Neural cell (in vitro differentiated cells): Measurements from ENCODE around the gene CHL1. TPM values are rescaled to one million over a fixed set of nuclear protein-coding genes. Genes with fewer than 3 reads are reported as not detected.

ENCODE experiments used
- H2AFZ ChIP-seq: fragments of 200-600, 300-800 bp; sonication (generic), shearing (Covaris generic); 2 replicates; pipeline ENCODE4 v1.6.0; 2014; ENCODE audit warnings: low read depth, mild to moderate bottlenecking, antibody characterized with exemption, low read length, moderate library complexity
- H3F3A ChIP-seq: fragments of 200-600 bp; shearing (Covaris generic); 2 replicates; pipeline ENCODE4 v1.6.1; 2016; ENCODE audit warnings: mild to moderate bottlenecking, moderate library complexity, mixed read lengths, antibody characterized with exemption, low read length; ENCODE audit not compliant: insufficient read depth, poor library complexity, severe bottlenecking
- H3K27ac ChIP-seq: fragments of 200-600, 300-800 bp; sonication (generic), shearing (Covaris generic); 2 replicates; pipeline ENCODE4 v1.5.1; 2014; ENCODE audit warnings: mild to moderate bottlenecking, low read length, moderate library complexity
- H3K27me3 ChIP-seq: fragments of 300-800, 200-600 bp; sonication (generic), shearing (Covaris generic); 2 replicates; pipeline ENCODE4 v1.6.0; 2014; ENCODE audit warnings: mild to moderate bottlenecking, low read depth, low read length, moderate library complexity; ENCODE audit not compliant: insufficient read depth
- H3K36me3 ChIP-seq: fragments of 300-800, 200-600 bp; sonication (generic), shearing (Covaris generic); 2 replicates; pipeline ENCODE4 v1.5.1; 2014; ENCODE audit warnings: mild to moderate bottlenecking, antibody characterized with exemption, low read length, moderate library complexity; ENCODE audit not compliant: insufficient read depth
- H3K4me2 ChIP-seq: fragments of 300-800, 200-600 bp; sonication (generic), shearing (Covaris generic); 2 replicates; pipeline ENCODE4 v1.6.0; 2014; ENCODE audit warnings: mild to moderate bottlenecking, low read length
- H3K4me3 ChIP-seq: fragments of 300-800, 200-600 bp; sonication (generic), shearing (Covaris generic); 2 replicates; pipeline ENCODE4 v1.5.1; 2014; ENCODE audit warnings: mild to moderate bottlenecking, low read length, moderate library complexity
- H3K79me2 ChIP-seq: fragments of 200-600 bp; shearing (Covaris generic); replicated peaks from 2 replicates; pipeline ENCODE4 v1.6.0; 2014; ENCODE audit warnings: mild to moderate bottlenecking, low read length, moderate library complexity; ENCODE audit not compliant: insufficient read depth
- H3K9ac ChIP-seq: fragments of 300-800, 200-600 bp; sonication (generic), shearing (Covaris generic); 2 replicates; pipeline ENCODE4 v1.6.1; 2016; ENCODE audit warnings: mild to moderate bottlenecking, low read length, mixed read lengths
- H3K9me2 ChIP-seq: fragments of 200-600 bp; shearing (Covaris generic); 2 replicates; pipeline ENCODE4 v1.6.1; 2016; ENCODE audit warnings: mild to moderate bottlenecking, low read length, mixed read lengths; ENCODE audit not compliant: insufficient read depth
- H3K9me3 ChIP-seq: fragments of 200-600, 300-800 bp; sonication (generic), shearing (Covaris generic); 2 replicates; pipeline ENCODE4 v1.6.1; 2016; ENCODE audit warnings: mild to moderate bottlenecking, mixed run types, low read length, moderate library complexity, mixed read lengths
- H4K20me1 ChIP-seq: fragments of 200-600 bp; shearing (Covaris generic); 2 replicates; pipeline ENCODE4 v1.6.1; 2016; ENCODE audit warnings: mild to moderate bottlenecking, mixed run types; ENCODE audit not compliant: insufficient read depth
- EP300 ChIP-seq: fragments of 450-650 bp; conservative IDR thresholded peaks from 2 replicates; pipeline ENCODE4 v1.6.1; 2014; ENCODE audit warnings: antibody characterized with exemption, mild to moderate bottlenecking, moderate library complexity; ENCODE audit not compliant: poor library complexity, severe bottlenecking
- EZH2 ChIP-seq: fragments of 200-600, 300-800 bp; shearing (Covaris generic), sonication (generic); IDR thresholded peaks from 2 replicates; pipeline ENCODE4 v1.6.1; 2014; ENCODE audit warnings: antibody characterized with exemption, low read length, borderline replicate concordance, mild to moderate bottlenecking; ENCODE audit not compliant: insufficient read depth, poor library complexity, severe bottlenecking
- MXI1 ChIP-seq: fragments of 450-650 bp; conservative IDR thresholded peaks from 2 replicates; pipeline ENCODE4 v1.6.1; 2014; ENCODE audit warnings: antibody characterized with exemption, mild to moderate bottlenecking; ENCODE audit not compliant: poor library complexity, severe bottlenecking
- POLR2AphosphoS5 ChIP-seq: IDR thresholded peaks from 2 replicates; pipeline ENCODE4 v1.6.1; 2012
- RAD21 ChIP-seq: fragments of 450-650 bp; conservative IDR thresholded peaks from 2 replicates; pipeline ENCODE4 v1.6.1; 2014; ENCODE audit warnings: antibody characterized with exemption, mild to moderate bottlenecking, moderate library complexity
- SMC3 ChIP-seq: fragments of 450-650 bp; conservative IDR thresholded peaks from 2 replicates; pipeline ENCODE4 v1.6.1; 2014; ENCODE audit warnings: antibody characterized with exemption, mild to moderate bottlenecking, moderate library complexity; ENCODE audit not compliant: poor library complexity
- TAF1 ChIP-seq: IDR thresholded peaks from 2 replicates; pipeline ENCODE4 v1.6.1; 2012; ENCODE audit warnings: low read depth
- polyA plus RNA-seq: library from polyadenylated mRNA; depleted of rRNA; stranded (reverse); fragments of >200 nt; gene quantifications from 2 replicates; pipeline ENCODE4 v1.2.3, GENCODE V29; 2014
- TF ChIP-seq, protein P1 (sequence below): IDR thresholded peaks from 2 replicates; pipeline ENCODE4 v1.6.1; 2012; ENCODE audit warnings: borderline replicate concordance
- TF ChIP-seq, protein P2 (sequence below): fragments of 450-650 bp; IDR thresholded peaks from 2 replicates; pipeline ENCODE4 v1.5.1; 2014; ENCODE audit warnings: antibody characterized with exemption, mild to moderate bottlenecking, moderate library complexity; ENCODE audit not compliant: poor library complexity, severe bottlenecking

The CHL1 gene
- polyA plus RNA-seq, 1 donor from 2014 or later = 199 TPM

DNA sequence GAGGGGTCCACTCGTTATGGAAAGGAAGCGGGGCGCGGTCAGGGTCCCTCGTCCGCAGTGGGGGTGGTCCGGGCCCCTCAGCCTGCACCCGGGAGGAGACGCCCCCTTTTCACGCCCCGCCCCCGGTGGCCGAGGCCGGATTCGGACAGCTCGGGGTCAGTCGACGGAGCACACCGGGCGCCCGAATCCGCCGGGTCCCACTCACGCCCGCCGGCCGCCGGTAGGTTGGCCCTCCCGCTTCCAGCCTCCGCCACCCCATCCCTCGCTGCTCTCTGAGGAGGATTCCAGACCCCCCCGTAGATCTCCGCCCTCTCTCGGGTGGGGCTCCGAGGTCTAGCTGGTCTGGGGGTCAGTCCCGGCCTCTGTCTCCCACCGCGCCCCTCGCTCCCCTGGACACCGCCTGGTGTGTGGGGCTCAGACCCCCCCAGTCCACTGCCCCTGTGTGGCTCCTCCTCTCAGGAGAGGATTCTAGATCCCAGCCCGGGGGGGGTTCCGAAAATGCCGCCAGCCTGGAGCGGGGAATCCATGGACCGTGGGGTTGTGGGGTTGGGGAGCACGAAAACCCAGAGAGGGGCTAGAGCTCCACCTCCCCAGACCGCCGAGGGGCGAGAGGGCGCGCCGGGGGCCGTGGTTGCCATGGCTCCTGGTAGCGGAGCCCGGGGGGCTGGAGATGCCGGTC lies 725 bp downstream of the CHL1 start:
- H2AFZ ChIP-seq = peak overlapping the region; percentile 60
- no peaks in the 10 kb centered on the region for H3K27me3 ChIP-seq
- peak overlapping the region; percentile 37 for H3K4me2 ChIP-seq
- peak overlapping the region; percentile 88 for H3K9ac ChIP-seq
- H3K9me3 ChIP-seq = no peaks in the 10 kb centered on the region
- peaks cover 30% of the 10 kb centered on the region for H3K79me2 ChIP-seq
- H3F3A ChIP-seq = no peaks in the 10 kb centered on the region
- no peaks in the 10 kb centered on the region for H3K9me2 ChIP-seq
- H3K4me3 ChIP-seq = peak overlapping the region; percentile 81
- no peaks in the 10 kb centered on the region for H3K36me3 ChIP-seq
- TF ChIP-seq EP300 = no peak
- peak; percentile 7 for TF ChIP-seq POLR2AphosphoS5
- TF ChIP-seq, protein P1, sequence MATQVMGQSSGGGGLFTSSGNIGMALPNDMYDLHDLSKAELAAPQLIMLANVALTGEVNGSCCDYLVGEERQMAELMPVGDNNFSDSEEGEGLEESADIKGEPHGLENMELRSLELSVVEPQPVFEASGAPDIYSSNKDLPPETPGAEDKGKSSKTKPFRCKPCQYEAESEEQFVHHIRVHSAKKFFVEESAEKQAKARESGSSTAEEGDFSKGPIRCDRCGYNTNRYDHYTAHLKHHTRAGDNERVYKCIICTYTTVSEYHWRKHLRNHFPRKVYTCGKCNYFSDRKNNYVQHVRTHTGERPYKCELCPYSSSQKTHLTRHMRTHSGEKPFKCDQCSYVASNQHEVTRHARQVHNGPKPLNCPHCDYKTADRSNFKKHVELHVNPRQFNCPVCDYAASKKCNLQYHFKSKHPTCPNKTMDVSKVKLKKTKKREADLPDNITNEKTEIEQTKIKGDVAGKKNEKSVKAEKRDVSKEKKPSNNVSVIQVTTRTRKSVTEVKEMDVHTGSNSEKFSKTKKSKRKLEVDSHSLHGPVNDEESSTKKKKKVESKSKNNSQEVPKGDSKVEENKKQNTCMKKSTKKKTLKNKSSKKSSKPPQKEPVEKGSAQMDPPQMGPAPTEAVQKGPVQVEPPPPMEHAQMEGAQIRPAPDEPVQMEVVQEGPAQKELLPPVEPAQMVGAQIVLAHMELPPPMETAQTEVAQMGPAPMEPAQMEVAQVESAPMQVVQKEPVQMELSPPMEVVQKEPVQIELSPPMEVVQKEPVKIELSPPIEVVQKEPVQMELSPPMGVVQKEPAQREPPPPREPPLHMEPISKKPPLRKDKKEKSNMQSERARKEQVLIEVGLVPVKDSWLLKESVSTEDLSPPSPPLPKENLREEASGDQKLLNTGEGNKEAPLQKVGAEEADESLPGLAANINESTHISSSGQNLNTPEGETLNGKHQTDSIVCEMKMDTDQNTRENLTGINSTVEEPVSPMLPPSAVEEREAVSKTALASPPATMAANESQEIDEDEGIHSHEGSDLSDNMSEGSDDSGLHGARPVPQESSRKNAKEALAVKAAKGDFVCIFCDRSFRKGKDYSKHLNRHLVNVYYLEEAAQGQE = peak; percentile 20
- no peak for TF ChIP-seq RAD21
- TF ChIP-seq, protein P2, sequence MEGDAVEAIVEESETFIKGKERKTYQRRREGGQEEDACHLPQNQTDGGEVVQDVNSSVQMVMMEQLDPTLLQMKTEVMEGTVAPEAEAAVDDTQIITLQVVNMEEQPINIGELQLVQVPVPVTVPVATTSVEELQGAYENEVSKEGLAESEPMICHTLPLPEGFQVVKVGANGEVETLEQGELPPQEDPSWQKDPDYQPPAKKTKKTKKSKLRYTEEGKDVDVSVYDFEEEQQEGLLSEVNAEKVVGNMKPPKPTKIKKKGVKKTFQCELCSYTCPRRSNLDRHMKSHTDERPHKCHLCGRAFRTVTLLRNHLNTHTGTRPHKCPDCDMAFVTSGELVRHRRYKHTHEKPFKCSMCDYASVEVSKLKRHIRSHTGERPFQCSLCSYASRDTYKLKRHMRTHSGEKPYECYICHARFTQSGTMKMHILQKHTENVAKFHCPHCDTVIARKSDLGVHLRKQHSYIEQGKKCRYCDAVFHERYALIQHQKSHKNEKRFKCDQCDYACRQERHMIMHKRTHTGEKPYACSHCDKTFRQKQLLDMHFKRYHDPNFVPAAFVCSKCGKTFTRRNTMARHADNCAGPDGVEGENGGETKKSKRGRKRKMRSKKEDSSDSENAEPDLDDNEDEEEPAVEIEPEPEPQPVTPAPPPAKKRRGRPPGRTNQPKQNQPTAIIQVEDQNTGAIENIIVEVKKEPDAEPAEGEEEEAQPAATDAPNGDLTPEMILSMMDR = peak; percentile 30
- TF ChIP-seq TAF1 = no peak
- TF ChIP-seq SMC3 = peak; percentile 40
- H4K20me1 ChIP-seq = no peaks in the 10 kb centered on the region
- peak overlapping the region; percentile 74 for H3K27ac ChIP-seq

DNA sequence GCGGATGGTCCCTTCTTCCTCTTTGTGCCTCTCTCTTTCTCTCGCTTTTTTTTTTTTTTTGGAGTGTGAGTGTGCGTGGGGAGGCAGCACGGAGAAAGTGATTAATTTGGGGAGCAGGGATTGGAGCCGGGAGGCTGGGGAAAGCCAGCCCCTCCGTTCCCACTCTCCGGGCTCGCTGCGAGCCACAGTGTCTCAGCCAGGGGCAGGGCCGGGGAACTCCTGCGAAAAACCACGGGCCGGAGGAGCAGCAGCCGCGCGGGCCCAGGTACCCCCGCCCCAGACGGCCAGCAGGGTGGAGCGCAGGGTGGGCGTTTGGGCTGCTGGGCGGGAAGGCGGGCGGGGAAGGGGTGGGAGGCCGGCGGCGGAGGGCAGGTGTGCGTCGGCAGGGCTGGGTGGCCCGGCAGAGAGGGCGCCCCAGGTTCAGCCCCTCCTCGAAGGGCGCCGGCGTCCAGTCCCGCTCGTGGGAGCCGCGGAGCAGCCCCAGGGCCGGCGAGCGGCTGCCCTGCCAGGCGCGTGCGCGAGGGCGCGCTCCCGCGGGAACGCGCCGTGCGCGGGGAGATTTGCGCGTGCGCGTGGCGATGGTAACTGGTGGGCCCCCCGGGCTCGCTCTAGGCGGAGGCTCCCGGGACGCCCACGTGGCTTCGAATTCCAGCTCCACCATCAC lies 1.4 kb downstream of the CHL1 start:
- no peaks in the 10 kb centered on the region for H3K9me2 ChIP-seq
- peak overlapping the region; percentile 60 for H2AFZ ChIP-seq
- H3K9ac ChIP-seq = peak overlapping the region; percentile 88
- H3K79me2 ChIP-seq = peaks cover 36% of the 10 kb centered on the region
- TF ChIP-seq EZH2 = no peak
- TF ChIP-seq POLR2AphosphoS5 = peak; percentile 48
- peak; percentile 4 for TF ChIP-seq SMC3
- TF ChIP-seq TAF1 = peak; percentile 45
- peak; percentile 28 for TF ChIP-seq MXI1
- TF ChIP-seq, protein P1 = peak; percentile 15
- TF ChIP-seq, protein P2 = no peak
- no peak for TF ChIP-seq RAD21
- TF ChIP-seq EP300 = peak; percentile 15
- no peaks in the 10 kb centered on the region for H3F3A ChIP-seq
- peak overlapping the region; percentile 74 for H3K27ac ChIP-seq
- H3K27me3 ChIP-seq = no peaks in the 10 kb centered on the region
- H3K4me2 ChIP-seq = peak overlapping the region; percentile 58
- no peaks in the 10 kb centered on the region for H4K20me1 ChIP-seq
- H3K9me3 ChIP-seq = no peaks in the 10 kb centered on the region
- peak overlapping the region; percentile 81 for H3K4me3 ChIP-seq
- no peaks in the 10 kb centered on the region for H3K36me3 ChIP-seq
